Caco-2 (cell line): Measurements from ENCODE around the gene CCDC117. TPM values are rescaled to one million over a fixed set of nuclear protein-coding genes. Genes with fewer than 3 reads are reported as not detected.

ENCODE experiments used
- BruUV-seq: library from RNA; stranded (reverse); fragments of 400-500 nt; replicated peaks from 2 replicates; lab custom pipeline; 2021; lab: Mats Ljungman, UMichigan
- CTCF ChIA-PET: fragments of 300-600 bp; sonication (Branson Sonifier 250); formaldehyde crosslinking; loops from one replicate; lab custom pipeline; 2022; ENCODE audit warnings: antibody characterized with exemption; lab: Charles Lee
- POLR2A ChIA-PET: fragments of 300-600 bp; sonication (Branson Sonifier 250); formaldehyde crosslinking; loops from one replicate; lab custom pipeline; 2022; ENCODE audit warnings: antibody characterized with exemption; lab: Charles Lee
- DNase-seq, 2 experiments: peaks; one replicate each; pipeline versions ENCODE4 v3.0.0 to v3.0.0-alpha.2; 2020 to 2022
- H3K27me3 ChIP-seq: replicated peaks from 2 replicates; pipeline ENCODE4 v1.6.0; 2011; ENCODE audit warnings: low read length; ENCODE audit not compliant: control insufficient read depth, insufficient read depth
- H3K36me3 ChIP-seq: 2 replicates; pipeline ENCODE4 v1.5.1; 2011; ENCODE audit warnings: low read length; ENCODE audit not compliant: control insufficient read depth, insufficient read depth
- H3K4me1 ChIP-seq: fragments of 250-450 bp; sonication (Bioruptor Pico); 2 replicates; pipeline ENCODE4 v1.5.1; 2020; ENCODE audit warnings: mild to moderate bottlenecking
- H3K4me3 ChIP-seq: 2 replicates; pipeline ENCODE4 v1.5.1; 2011; ENCODE audit warnings: low read depth, mild to moderate bottlenecking, control low read depth, low read length
- H3K9me3 ChIP-seq: fragments of 250-450 bp; sonication (Bioruptor Pico); 2 replicates; pipeline ENCODE4 v1.5.1; 2020; ENCODE audit warnings: mild to moderate bottlenecking, moderate library complexity
- H3K27ac Mint-ChIP-seq: one replicate; pipeline ENCODE4 v1.8.0; 2022; ENCODE audit warnings: mixed read lengths; ENCODE audit not compliant: unreplicated experiment
- H3K27me3 Mint-ChIP-seq: one replicate; pipeline ENCODE4 v1.8.0; 2022; ENCODE audit warnings: mixed read lengths; ENCODE audit not compliant: insufficient read depth, unreplicated experiment
- H3K36me3 Mint-ChIP-seq: one replicate; pipeline ENCODE4 v1.8.0; 2022; ENCODE audit warnings: mild to moderate bottlenecking, mixed read lengths; ENCODE audit not compliant: insufficient read depth, unreplicated experiment
- H3K4me1 Mint-ChIP-seq: one replicate; pipeline ENCODE4 v1.8.0; 2022; ENCODE audit warnings: low read depth, mixed read lengths; ENCODE audit not compliant: unreplicated experiment
- H3K4me3 Mint-ChIP-seq: one replicate; pipeline ENCODE4 v1.8.0; 2022; ENCODE audit warnings: mild to moderate bottlenecking, moderate library complexity, mixed read lengths; ENCODE audit not compliant: unreplicated experiment
- H3K9me3 Mint-ChIP-seq: one replicate; pipeline ENCODE4 v1.8.0; 2022; ENCODE audit warnings: mixed read lengths; ENCODE audit not compliant: unreplicated experiment
- CTCF ChIP-seq, 2 experiments: fragments of 200-600 bp in 1 of 2; IDR thresholded peaks; 1 replicate in 1 of 2; 2 replicates in 1 of 2; pipeline versions ENCODE4 v1.5.1 to v1.8.0; 2011 to 2022; ENCODE audit warnings: antibody characterized with exemption in 1 of 2, control low read depth in 1 of 2, inconsistent platforms in 1 of 2, low read depth in 1 of 2, low read length in 1 of 2, mild to moderate bottlenecking in 1 of 2, moderate library complexity in 1 of 2; ENCODE audit not compliant: insufficient read depth in 1 of 2, severe bottlenecking in 1 of 2, unreplicated experiment in 1 of 2
- intact Hi-C: fragments of 100-400 bp; cut with micrococcal nuclease; formaldehyde crosslinking; loops from one replicate; pipeline ENCODE4 v1.10.0; 2022; ENCODE audit not compliant: unreplicated experiment
- total RNA-seq: library from RNA; stranded (reverse); gene quantifications from 2 replicates; pipeline ENCODE4 v1.2.3, GENCODE V29; 2022

The CCDC117 gene
- total RNA-seq, 1 experiment from 2014 or later = 27.8 TPM

GRCh38 chr22:28741200-28741784, 31.2 kb upstream of the CCDC117 start:
- H3K4me1 Mint-ChIP-seq = peaks cover 14% of the 10 kb centered on the region
- Histone ChIP-seq H3K27me3 (no peaks in the 10 kb centered on the region), H3K36me3 (no peaks in the 10 kb centered on the region), H3K4me1 (0 out of 2 replicates have a peak, but pooled peaks cover 5% of the 10 kb centered on the region), H3K9me3 (no peaks in the 10 kb centered on the region), H3K4me3 (peak overlapping the region; percentile 44)
- peak overlapping the region; percentile 90 for H3K4me3 Mint-ChIP-seq
- TSS peak; percentile 80 for BruUV-seq
- intact Hi-C loops = loop anchor here (1.0 to 5.0 kb wide), 2 partner anchors 31 to 86 kb away; partner anchors contain the start of gene CCDC117
- CTCF ChIA-PET = interaction anchor here (0.9 kb wide), 1 partner anchor 31 kb away, joined by 4 read pairs; the partner anchor contains the start of gene CCDC117
- no peak for TF ChIP-seq CTCF (IDR thresholded peaks at IDR 0.05; ENCODE audit: insufficient read depth in 1 of 2, low read depth in 1 of 2, low read length in 1 of 2, severe bottlenecking in 1 of 2, unreplicated experiment in 1 of 2)
- POLR2A ChIA-PET = interaction anchor here (0.6 to 0.8 kb wide), 3 partner anchors 29 to 43 kb away, joined by 3 to 7 read pairs (median 3); partner anchors contain the start of gene CCDC117
- H3K27ac Mint-ChIP-seq = peak overlapping the region; percentile 77
- peaks cover 34% of the 10 kb centered on the region for H3K36me3 Mint-ChIP-seq
- no peaks in the 10 kb centered on the region for H3K27me3 Mint-ChIP-seq
- no peak for DNase-seq
- no peaks in the 10 kb centered on the region for H3K9me3 Mint-ChIP-seq

- intact Hi-C loops = loop anchor here (1.0 to 5.0 kb wide), 2 partner anchors 30 to 85 kb away; partner anchors contain the start of gene CCDC117
- no peaks in the 10 kb centered on the region for H3K27me3 ChIP-seq
- Mint-ChIP-seq H3K9me3 (no peaks in the 10 kb centered on the region), H3K4me1 (peaks cover 14% of the 10 kb centered on the region), H3K36me3 (peaks cover 34% of the 10 kb centered on the region), H3K4me3 (peak within 1 kb of the TSS; percentile 90), H3K27ac (peak within 1 kb of the TSS; percentile 77), H3K27me3 (no peaks in the 10 kb centered on the region)
- H3K9me3 ChIP-seq = no peaks in the 10 kb centered on the region
- CTCF ChIA-PET = interaction anchor here (0.9 kb wide), 1 partner anchor 31 kb away, joined by 4 read pairs; the partner anchor contains the start of gene CCDC117
- peak in 1 of 2 experiments; percentile 20 for TF ChIP-seq CTCF (IDR thresholded peaks at IDR 0.05; ENCODE audit: insufficient read depth in 1 of 2, low read depth in 1 of 2, low read length in 1 of 2, severe bottlenecking in 1 of 2, unreplicated experiment in 1 of 2)
- 0 out of 2 replicates have a peak, but pooled peaks cover 5% of the 10 kb centered on the region for H3K4me1 ChIP-seq
- POLR2A ChIA-PET = interaction anchor here (0.6 to 0.8 kb wide), 3 partner anchors 24 to 42 kb away, joined by 3 to 7 read pairs (median 3); partner anchors contain the start of gene CCDC117
- BruUV-seq = no TSS peak
- H3K36me3 ChIP-seq = no peaks in the 10 kb centered on the region
- DNase-seq = peak; percentile 98 to 99
- peak within 1 kb of the TSS; percentile 72 for H3K4me3 ChIP-seq
Observed at GRCh38 chr22:28741785-28742561, 30.5 kb upstream of the CCDC117 start, which contains the start of the genes CHEK2 and HSCB. Gene CHEK2 (minus strand): TSS chr22:28741820. CDS start chr22:28734721, 7,099 bp downstream. Gene HSCB (plus strand): TSS chr22:28742039. CDS start chr22:28742096, 57 bp downstream.

- Mint-ChIP-seq H3K27me3 (no peaks in the 10 kb centered on the region), H3K36me3 (peaks cover 34% of the 10 kb centered on the region), H3K27ac (peak overlapping the region; percentile 77), H3K4me3 (peak overlapping the region; percentile 90), H3K4me1 (peaks cover 14% of the 10 kb centered on the region), H3K9me3 (no peaks in the 10 kb centered on the region)
- no TSS peak for BruUV-seq
- ChIA-PET CTCF (no interaction called here), POLR2A (interaction anchor here (0.6 kb wide), 1 partner anchor 23 kb away, joined by 3 read pairs; no protein-coding TSS in a partner anchor)
- H3K4me3 ChIP-seq = peak overlapping the region; percentile 72
- no peaks in the 10 kb centered on the region for H3K27me3 ChIP-seq
- 0 out of 2 replicates have a peak, but pooled peaks cover 5% of the 10 kb centered on the region for H3K4me1 ChIP-seq
- no peaks in the 10 kb centered on the region for H3K9me3 ChIP-seq
- DNase-seq = peak in 1 of 2 experiments; percentile 87
- TF ChIP-seq CTCF (IDR thresholded peaks at IDR 0.05; ENCODE audit: insufficient read depth in 1 of 2, low read depth in 1 of 2, low read length in 1 of 2, severe bottlenecking in 1 of 2, unreplicated experiment in 1 of 2) = no peak
- H3K36me3 ChIP-seq = no peaks in the 10 kb centered on the region; the same call in 1 of the 2 replicates
- intact Hi-C loops = loop anchor here (5.0 kb wide), 1 partner anchor 85 kb away; no protein-coding TSS in a partner anchor
Observed at GRCh38 chr22:28742562-28742962, 29.9 kb upstream of the CCDC117 start.
